Measurements from ENCODE around the gene PTPN9.
"Not testable (repeated sequence)": the region's sequence is repeated elsewhere in the genome, so short reads cannot be mapped to it uniquely, and the experiment has no call there.

DNA sequence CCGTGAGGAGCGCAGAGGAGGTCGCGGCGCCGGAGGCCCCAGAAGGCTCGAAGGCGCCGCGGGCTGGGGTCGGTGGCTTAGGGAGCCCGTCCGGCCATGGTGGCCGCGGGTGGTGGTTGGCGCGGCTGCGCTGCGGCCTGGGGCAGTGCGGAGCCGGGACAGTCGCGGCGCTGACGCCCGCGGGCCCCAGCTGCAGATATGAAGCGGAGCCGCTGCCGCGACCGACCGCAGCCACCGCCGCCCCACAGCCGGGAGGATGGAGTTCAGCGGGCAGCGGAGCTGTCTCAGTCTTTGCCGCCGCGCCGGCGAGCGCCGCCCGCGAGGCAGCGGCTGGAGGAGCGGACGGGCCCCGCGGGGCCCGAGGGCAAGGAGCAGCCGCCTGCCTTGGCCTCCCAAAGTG is 98.7 kb downstream of the PTPN9 start:
- TF ChIP-seq, protein P1, sequence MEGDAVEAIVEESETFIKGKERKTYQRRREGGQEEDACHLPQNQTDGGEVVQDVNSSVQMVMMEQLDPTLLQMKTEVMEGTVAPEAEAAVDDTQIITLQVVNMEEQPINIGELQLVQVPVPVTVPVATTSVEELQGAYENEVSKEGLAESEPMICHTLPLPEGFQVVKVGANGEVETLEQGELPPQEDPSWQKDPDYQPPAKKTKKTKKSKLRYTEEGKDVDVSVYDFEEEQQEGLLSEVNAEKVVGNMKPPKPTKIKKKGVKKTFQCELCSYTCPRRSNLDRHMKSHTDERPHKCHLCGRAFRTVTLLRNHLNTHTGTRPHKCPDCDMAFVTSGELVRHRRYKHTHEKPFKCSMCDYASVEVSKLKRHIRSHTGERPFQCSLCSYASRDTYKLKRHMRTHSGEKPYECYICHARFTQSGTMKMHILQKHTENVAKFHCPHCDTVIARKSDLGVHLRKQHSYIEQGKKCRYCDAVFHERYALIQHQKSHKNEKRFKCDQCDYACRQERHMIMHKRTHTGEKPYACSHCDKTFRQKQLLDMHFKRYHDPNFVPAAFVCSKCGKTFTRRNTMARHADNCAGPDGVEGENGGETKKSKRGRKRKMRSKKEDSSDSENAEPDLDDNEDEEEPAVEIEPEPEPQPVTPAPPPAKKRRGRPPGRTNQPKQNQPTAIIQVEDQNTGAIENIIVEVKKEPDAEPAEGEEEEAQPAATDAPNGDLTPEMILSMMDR (IDR thresholded peaks at IDR 0.05; ENCODE audit: low read depth, low read length): not testable (repeated sequence)
- not testable (repeated sequence) for TF ChIP-seq EZH2phosphoT487 (IDR thresholded peaks at IDR 0.05; ENCODE audit: low read depth)

All from OCI-LY3 (cell line).